NCI-H1930 (cell line): ENCODE results near the gene PGP.
"Not testable (repeated sequence)": the region's sequence is repeated elsewhere in the genome, so short reads cannot be mapped to it uniquely, and the experiment has no call there.

Experiments used
- DNase-seq, 2 experiments: peaks; one replicate each; lab custom pipeline; 2025; lab: John Stamatoyannopoulos, UW

PGP gene

GRCh38 chr16:2214719-2214968 is at the start of gene PGP:
Gene PGP, minus strand, starts transcription at chr16:2214840. Its CDS starts 63 bp downstream, at chr16:2214777.
- no peak for DNase-seq

DNA sequence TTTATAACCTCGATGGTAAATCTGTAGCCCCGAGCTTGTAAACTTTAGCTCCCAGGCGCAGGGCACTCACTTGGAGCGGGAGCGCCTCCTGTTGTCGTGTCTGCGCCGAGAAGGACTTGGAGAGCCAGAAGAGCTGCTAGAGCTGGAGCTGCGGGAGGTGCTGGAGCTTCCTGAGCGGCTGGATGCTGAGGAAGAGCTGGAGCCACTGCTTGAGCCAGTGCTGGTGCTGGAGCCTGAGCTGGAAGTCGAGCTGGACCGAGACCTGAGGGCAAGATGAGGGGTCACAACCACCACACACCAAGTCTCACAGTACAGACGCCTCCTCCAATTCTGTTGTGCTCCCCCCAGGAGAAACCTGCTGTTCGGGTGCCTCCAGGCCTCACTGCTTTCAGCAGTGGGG is 48.4 kb upstream of the PGP start:
- DNase-seq = not testable (repeated sequence)

DNA sequence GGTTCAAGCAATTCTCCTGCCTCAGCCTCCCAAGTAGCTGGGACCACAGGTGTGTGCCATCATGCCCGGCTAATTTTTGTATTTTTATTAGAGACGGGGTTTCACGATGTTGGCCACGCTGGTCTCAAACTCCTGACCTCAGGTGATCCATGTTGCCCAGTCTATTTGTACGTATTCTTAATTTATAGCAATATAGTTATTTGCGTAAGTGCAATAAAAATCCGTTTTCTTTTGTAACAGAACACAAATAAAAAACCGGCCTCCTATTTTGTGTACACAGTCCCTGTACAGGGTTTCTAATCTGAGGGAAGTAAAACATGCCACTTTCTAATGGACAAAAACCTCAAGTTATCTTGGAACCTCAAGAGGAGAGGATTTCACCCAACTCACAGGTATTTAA is 45.6 kb upstream of the PGP start:
- DNase-seq = no peak

DNA sequence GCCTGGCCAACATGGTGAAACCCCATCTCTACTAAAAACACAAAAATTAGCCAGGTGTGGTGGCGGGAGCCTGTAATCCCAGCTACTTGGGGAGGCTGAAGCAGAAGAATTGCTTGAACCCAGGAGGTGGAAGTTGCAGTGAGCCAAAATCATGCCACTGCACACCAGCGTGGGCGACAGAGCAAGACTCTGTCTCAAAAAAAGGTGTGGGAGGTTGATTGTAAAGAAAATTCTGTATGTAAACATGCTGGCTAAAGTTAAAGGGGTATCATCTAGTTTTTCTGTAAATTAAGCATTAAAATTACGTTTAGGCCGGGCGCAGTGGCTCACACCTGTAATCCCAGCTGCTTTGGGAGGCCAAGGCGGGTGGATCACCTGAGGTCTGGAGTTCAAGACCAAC is 43.9 kb upstream of the PGP start:
- not testable (repeated sequence) for DNase-seq

GRCh38 chr16:2257726-2258125 is 43.1 kb upstream of the PGP start:
- DNase-seq = no peak

DNA sequence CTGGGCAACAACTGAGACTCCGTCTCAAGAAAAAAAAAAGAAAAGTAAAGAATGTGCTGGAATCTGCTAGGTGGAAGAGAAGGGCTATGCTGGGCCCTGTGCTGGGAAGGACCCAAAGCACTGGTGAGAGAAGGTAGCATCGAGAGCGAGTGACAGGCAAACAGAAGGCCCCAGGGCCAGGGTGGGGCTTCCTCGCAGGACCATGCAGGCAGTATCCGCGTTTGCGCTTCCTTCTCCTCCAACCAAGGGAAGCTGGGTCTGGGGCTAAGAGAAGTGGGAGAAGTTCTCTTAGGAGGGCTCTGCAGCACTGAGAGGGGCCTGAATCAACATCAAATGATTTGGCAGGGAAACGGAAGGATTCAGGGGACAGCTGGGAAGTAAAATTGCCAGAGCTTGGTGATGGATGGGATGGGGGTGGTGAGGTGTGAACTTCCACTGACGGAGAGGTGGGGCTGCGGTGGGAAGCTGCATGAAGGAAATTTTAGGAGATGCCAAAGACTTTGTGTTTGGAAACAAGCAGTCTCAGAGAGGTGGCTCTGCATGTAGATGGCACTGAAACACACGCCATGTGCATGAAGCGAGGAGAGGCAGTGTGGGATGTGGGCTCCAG is 42.0 kb upstream of the PGP start:
- DNase-seq = no peak

DNA sequence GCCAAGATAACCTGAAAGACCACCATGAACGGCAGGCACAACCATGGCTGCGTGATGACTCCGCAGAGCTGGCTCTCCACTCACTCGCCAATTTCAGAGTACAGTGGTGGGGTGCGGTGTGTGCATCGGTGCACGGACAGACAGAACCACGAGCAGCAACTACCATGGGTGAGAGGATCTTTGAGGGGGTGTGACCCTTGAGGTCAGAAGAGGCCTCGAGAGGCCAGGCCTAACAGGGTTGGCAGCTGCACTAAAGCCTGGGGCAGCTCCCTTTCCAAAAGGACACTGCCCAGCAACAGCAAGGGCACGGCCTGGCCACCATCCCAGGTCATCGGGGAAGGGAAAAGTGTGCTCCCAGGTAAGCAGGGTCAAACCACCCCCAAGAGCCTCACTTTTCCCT is 38.7 kb upstream of the PGP start:
- DNase-seq = no peak

- DNase-seq = no peak
Measured at GRCh38 chr16:2252806-2253148, 38.1 kb upstream of the PGP start.

DNA sequence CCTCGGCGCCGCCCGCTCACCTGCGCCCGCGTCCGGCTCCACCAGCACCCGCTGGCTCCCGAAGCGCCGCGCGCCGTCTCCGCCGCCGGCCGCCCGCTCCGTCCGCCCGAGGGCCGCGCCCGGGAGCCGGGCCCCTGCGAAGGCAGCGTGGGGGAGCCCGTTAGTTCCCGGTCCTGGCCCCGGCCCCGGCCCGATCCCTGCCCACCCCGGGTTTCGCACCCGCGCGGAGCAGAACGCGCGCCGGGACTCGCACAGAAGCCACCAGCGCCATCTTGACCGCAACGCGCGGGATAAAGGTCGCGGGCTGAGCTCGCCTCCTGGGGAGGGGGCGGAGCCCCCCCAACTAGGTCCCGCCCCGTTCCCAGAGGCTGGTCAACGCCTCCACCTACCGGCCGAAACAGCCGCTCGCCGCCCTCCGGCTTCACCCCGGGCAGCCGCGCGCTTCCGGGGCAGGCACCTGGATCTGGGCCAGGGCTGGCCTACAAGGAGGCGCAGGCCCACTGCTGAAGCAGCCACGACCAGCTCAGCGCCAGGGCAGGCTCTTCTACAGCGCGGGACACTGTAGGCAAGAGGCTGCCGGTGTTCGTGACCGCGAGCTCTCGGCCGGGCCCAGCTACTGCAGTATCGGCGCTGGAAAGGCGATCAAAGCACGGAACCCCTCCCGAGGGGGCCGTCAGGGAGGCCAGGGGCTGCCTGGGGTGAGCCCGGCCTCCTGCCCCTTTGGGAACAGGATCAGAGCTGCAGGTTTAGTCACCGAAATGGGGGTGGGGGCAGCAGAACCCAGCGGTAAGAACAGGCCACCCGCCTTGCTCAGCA is 36.9 kb upstream of the PGP start, which contains the start of gene ECI1:
TSS of gene ECI1 (minus strand) at position 292 of the 816 bp plus-strand sequence. CDS start at position 271, 21 bp downstream.
- DNase-seq = peak; percentile 93 to 96

DNA sequence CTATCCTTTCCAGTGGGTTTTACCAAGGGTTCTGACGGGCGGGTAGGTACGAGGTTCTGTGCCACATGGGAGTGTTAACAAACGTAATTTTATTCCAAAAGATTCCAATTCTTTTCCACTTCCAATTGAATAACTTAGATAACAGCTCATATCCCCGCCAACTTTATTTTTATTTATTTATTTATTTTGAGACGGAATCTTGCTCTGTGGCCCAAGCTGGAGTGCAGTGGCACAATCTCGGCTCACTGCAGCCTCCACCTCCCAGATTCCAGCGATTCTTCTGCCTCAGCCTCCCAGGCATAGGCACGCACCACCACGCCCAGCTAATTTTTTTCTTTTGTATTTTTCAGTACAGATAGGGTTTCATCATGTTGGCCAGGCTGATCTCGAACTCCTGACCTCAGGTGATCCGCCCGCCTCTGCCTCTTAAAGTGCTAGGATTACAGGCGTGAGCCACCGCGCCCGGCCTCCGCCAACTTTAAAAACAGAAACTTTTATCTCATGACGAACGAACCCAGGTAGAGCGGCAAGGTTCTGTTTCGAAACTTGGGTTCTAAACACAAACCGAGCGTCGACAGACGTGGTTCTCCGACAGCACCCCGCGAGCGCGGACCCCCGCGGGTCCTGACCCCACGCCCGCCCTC is 36.1 kb upstream of the PGP start:
- no peak for DNase-seq

DNA sequence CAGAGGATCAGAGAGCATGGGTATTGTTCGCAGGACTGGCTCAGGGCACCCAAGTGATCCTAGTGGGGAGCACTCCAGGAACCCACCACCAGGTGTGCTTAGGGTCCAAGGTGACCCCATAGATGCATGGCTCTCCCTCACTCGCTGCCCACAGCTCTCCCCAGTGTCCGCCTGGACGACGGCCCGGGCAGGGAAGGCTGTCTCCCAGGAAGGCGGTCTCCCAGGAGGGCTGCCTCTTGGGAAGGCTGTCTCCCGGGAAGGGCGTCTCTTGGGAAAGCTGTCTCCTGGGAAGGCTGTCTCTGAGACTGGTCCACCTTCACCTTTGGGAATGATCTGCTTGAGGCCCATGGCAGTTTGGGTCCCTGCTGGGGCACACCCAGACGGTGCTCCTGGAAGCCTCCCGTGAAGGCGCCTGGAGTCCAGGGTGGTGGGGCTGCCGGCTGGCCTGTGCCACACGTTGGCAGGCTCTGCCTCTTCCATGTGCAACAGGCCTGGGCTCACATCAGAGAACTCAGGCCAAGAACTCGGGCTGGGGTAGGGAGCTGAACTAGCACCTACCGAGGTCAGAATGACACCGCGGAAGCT is 31.8 kb upstream of the PGP start:
- no peak for DNase-seq

GRCh38 chr16:2244926-2245795 is 30.5 kb upstream of the PGP start:
- DNase-seq = no peak

GRCh38 chr16:2244301-2244700 is 29.7 kb upstream of the PGP start:
- peak in 1 of 2 experiments; percentile 29 for DNase-seq

DNA sequence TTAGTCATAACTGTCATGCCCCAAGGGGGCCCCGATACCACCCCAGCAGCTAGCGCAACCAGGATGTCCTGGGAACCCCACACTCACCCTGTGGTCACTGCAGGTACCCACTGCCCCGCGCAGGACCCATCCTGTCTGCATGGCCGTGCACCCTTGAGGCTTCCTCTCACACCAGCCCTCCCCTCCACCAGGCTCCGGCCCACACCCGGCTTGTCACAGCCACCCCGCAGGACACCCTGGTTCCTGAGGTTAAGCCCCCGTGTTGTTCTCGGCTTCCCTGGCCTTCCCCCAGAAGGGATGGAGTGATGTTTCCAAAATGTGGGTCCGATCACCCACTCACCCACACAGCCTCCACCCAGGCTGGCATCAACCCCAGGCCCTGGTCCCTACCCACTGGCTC is 29.1 kb upstream of the PGP start:
- no peak for DNase-seq

- no peak for DNase-seq
Measured at GRCh38 chr16:2243031-2243528, 28.4 kb upstream of the PGP start.

- DNase-seq = no peak
Measured at GRCh38 chr16:2242598-2242997, 28.0 kb upstream of the PGP start.

- not testable (repeated sequence) for DNase-seq
Measured at GRCh38 chr16:2240331-2240730, 25.7 kb upstream of the PGP start.

- no peak for DNase-seq
Measured at GRCh38 chr16:2238838-2239675, 24.4 kb upstream of the PGP start.

DNA sequence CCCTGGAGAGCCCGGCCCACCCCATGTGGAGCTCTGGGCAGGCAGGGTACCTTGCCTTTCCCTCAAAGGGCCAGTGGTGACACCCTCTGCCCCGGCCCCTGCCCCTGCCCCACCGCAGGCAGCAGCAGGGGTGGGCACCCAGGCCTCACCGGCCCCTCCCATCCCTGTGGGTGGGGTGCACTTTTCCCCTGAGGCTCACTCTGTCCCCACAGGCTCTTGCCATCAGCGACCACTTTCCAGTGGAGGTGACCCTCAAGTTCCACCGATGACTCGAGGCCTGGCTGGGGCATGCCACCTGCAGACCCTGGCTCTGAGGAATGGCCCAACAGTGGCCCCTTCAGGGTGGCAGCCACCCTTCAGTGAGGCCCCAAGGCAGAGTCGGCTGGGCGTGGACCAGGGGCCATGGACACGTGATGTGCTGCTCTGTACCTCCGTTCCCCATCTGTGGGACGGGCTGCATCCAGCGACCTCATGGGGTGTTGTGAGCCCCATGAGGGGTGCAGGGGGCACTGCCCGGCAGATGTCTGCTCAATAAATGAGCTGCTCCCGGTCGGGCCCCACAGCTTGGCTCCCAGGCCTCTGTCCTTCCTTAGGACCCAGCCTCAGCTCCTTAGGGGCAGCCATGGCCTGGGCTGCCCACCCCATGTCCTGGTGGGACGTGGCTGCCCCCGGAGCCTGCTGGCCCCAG is 23.7 kb upstream of the PGP start:
- DNase-seq = no peak

- DNase-seq = no peak
Measured at GRCh38 chr16:2237493-2238149, 23.0 kb upstream of the PGP start.
